ENCODE results near the gene NRXN3.
"Not testable (repeated sequence)": the region's sequence is repeated elsewhere in the genome, so short reads cannot be mapped to it uniquely, and the experiment has no call there.

The NRXN3 gene

DNA sequence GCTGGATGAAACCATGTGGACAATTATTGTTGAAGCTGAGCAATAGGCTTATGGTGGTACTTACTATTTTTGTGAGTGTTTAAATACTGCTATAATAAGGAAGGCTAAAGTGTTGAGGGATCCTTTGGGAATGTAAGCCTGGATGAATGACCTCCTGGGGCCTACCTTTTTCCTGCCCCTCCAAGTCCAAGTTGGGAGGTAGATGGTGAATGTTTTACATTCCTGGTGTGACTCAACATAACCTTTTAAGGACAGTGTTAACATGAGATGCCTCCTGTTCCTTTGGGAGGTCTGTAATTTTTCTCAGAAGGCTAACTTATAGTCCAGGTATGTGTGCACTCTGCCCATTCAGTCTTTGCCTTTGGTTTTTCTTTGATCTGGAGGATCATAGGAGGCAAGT is 315.9 kb downstream of the NRXN3 start:
- DNase-seq (ENCODE audit: low read depth), result no peak

DNA sequence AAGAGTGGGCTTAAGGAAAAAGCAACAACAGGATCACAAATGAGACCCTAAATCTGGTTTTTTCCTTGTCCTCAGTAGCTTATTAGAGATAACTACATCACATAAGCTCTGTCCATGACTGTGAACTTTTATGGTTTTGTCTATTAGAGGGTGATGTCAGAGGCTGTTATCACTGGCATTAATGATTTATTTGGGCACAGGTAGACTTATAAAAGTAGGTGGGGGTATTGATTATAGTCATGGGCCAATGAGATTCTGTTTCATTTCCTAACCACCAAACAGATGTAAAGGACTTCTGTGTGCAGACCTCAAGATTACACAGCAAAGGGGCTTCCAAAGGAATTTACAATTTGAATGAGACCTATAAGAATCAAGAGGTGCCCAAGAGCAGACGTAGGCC is 316.4 kb downstream of the NRXN3 start:
- no peak for DNase-seq (ENCODE audit: low read depth)

- DNase-seq (ENCODE audit: low read depth), result not testable (repeated sequence)
These were observed 317.4 kb downstream of the NRXN3 start for GRCh38 chr14:78487573-78487972.

DNA sequence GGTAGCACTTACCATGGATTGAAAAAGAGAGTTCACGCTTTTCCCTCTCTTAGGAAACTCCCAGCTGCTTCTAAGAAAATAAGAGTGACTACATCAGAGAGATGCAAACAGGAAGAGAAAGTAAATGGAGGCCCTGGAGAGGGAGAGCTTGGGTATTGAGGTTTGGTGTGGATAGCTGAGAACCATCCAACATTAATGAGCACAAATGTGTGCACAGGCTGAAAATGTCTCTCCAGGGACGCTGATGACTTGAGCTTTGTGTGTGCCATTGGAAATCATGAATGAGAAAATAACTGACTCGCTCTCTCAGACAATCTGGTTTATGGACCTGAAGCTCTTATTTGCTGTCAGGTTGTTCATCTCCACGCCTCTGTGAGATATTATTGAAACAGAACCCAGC is 318.8 kb downstream of the NRXN3 start:
- DNase-seq (ENCODE audit: low read depth), result no peak

DNA sequence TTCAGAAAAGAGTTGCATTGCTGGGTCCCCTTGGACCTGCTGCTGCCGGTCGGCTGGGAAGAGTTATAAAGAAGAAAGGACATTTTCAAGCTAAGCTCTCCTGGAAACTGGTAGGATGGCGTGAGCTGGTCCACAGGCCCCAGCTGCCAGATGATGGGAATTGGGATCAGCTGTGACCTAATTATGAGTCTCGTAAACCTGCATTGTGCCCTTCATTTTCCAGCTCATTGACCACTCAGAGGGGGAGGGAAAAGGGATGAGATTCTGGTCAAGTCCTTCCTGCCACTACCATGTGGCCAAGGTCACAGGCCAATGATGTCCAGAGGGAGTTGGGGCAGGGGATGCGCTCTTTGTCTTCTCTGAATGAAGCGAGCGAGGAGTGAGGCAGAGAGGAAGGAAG is 320.9 kb downstream of the NRXN3 start:
- no peak for DNase-seq (ENCODE audit: low read depth)

- DNase-seq (ENCODE audit: low read depth), result no peak
These were observed 328.0 kb downstream of the NRXN3 start for GRCh38 chr14:78498062-78498595.

- no peak for DNase-seq (ENCODE audit: low read depth)
These were observed 331.7 kb downstream of the NRXN3 start for GRCh38 chr14:78501909-78502308.

- DNase-seq (ENCODE audit: low read depth), result no peak
These were observed 337.9 kb downstream of the NRXN3 start for GRCh38 chr14:78508023-78508422.

GRCh38 chr14:78509516-78509915 is 339.3 kb downstream of the NRXN3 start:
- DNase-seq (ENCODE audit: low read depth), result no peak

GRCh38 chr14:78512021-78512420 is 341.8 kb downstream of the NRXN3 start:
- DNase-seq (ENCODE audit: low read depth), result no peak

DNA sequence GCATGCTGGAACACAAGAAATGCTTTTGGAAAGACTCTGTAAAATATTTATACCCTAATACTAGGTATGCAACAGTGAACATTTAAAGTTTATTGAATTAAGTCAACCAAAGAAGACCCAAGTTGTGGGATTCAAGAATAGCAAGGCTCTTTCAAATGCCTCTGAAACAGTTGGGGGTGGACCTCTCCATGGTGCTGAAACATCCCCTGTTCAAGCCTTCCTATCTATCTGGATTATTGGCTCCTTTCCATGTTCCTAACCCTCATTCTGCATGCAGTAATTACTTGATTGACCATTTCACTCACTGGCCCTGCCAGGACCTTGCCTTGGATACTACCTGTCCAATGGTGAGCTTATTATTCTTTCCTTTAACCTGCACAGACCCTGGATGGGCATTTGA is 349.7 kb downstream of the NRXN3 start:
- DNase-seq (ENCODE audit: low read depth), result no peak

GRCh38 chr14:78524196-78524595 is 354.0 kb downstream of the NRXN3 start:
- DNase-seq (ENCODE audit: low read depth), result no peak

DNA sequence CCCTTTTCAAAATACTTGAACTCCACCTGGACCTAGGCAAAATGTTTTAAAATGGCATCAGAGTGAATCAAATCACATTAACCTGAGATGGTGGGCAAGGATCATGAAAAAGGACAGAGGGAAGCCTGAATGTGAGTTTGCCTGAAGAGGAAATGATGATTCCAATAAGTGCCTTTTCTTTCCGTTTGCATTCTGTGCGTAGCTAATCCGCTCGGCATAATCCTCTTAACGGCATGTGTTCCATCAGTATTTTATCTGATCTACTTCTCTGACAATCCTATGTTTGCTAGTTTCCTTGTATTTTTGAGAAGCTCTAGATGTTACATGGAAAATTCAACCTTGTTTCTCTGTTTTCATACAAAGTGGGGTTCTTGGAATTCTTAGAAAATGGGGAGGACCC is 354.6 kb downstream of the NRXN3 start:
- DNase-seq (ENCODE audit: low read depth), result no peak

DNA sequence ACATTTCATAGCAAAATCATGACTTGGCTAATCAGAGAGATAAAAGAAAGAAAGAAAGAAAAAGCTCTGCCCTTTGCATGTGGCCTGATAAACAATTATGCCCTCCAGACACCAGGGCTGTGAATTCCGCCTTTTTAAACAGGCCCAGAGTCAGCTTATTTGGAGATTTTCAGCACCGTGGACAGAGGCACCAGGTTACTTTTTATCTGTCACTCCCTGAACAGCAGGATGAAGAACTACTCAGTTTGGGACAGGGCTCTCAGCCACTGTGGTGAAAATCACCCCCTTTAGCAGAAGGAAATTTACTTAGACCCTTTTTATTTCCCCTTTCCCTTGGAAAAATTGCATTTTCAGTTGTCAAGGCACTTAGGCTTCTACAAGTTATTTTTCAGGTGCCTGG is 359.9 kb downstream of the NRXN3 start:
- DNase-seq (ENCODE audit: low read depth), result no peak

DNA sequence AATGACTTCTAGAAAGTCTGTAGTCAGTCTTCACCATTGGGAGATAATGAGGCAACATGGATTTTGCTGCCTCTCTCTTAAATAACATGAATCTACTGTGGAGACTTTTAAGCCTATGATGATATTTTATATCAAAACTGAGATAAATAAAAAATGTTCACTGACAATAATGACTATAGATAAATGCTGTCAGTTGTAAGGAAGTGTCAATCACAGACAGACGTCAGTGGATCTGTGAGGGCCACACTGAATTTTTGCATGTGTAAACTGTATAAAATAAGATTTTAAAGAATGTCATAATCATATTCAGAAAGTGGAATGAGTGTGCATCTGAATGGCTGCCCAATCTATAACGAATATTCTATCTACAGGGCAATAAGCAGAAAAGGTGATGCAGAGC is 364.0 kb downstream of the NRXN3 start:
- DNase-seq (ENCODE audit: low read depth), result no peak

DNA sequence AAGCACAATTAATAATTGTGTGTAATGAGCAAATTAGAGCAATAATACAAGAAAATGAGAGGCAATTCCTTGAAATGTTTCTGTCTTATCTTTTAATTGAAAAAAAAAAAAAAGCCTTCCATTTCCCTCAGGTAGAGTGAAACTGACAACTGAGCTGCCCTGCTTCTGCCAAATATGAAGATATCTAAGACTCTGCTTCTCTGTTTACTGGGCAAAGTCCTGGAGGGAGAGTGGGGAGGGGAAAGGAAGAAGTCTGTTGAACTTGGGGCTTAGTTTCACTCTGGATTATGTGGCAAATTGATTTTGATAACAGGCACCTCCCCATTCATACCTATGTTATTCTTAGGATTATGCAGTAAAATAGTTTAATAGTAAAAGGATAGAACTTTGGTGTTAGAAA is 364.9 kb downstream of the NRXN3 start:
- no peak for DNase-seq (ENCODE audit: low read depth)

DNA sequence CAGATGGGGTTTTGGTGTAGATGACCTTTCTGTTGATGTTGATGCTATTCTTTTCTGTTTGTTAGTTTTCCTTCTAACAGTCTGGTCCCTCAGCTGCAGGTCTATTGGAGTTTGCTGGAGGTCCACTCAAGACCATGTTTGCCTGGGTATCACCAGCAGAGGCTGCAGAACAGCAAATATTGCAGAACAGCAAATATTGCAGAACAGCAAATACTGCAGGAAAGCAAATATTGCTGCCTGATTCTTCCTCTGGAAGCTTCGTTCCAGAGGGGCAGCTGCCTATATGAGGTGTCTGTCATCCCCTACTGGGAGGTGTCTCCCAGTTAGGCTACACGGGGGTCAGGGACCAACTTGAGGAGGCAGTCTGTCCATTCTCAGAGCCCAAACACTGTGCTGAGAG is 371.6 kb downstream of the NRXN3 start:
- not testable (repeated sequence) for DNase-seq (ENCODE audit: low read depth)

GRCh38 chr14:78543433-78543832 is 373.3 kb downstream of the NRXN3 start:
- DNase-seq (ENCODE audit: low read depth), result no peak

GRCh38 chr14:78561074-78561473 is 390.9 kb downstream of the NRXN3 start:
- DNase-seq (ENCODE audit: low read depth), result no peak

GRCh38 chr14:78566026-78566858 is 396.1 kb downstream of the NRXN3 start:
- DNase-seq (ENCODE audit: low read depth), result peak; percentile 49

GRCh38 chr14:78566859-78567172 is 396.6 kb downstream of the NRXN3 start:
- DNase-seq (ENCODE audit: low read depth), result no peak

DNA sequence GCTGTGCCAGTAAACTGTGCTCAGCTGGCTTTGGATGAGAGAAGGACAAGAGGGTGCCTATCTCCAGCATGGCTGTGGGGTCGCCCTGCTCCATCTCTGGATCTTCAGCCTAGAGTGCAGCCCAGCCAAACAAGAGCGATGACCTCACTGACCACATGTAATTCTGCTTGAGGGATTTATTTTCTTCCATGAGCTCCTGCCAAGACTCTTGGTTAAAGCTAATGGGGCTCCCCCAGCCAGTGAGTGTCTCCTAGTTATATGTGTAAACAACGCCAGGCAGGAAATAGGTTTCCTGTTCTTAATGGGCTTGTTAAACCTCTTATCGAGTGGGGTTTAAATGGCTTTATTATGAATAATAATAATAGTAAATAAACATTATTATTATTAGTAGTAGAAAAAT is 397.2 kb downstream of the NRXN3 start:
- DNase-seq (ENCODE audit: low read depth), result no peak

GRCh38 chr14:78573736-78574135 is 403.6 kb downstream of the NRXN3 start:
- DNase-seq (ENCODE audit: low read depth), result not testable (repeated sequence)

Data from stimulated activated CD8-positive, alpha-beta memory T cell treated with anti-CD3 and anti-CD28 coated beads, Interleukin-4, amount 100 ng/mL, for 24 hours (primary cell).